ENCODE results near the gene CRB3. TPM values are rescaled to one million over a fixed set of nuclear protein-coding genes. Genes with fewer than 3 reads are reported as not detected.

Gene CRB3
- polyA plus RNA-seq, 6 donors from 2014 or later: 0.88 to 1.6 TPM; not detected in 4

DNA sequence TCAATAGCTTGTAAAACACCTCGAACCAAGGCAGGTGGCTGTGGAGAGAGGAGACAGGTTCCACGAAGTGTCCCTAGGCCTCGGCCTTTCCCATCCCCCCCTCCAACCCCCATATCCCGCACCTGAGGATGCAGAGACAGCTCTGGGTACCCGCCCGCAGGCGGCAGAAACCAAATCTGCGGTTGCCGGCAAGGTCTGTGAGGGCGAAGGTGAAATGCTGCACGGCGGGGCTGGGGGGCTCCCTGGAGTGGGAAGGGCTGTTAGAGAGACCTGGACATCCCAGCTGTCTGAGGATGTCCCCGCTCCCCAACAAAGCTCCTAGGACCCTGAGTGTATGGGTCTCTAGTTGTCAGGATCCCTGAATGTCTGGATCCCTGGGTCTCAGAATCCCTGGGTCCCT, 14.7 kb downstream of the CRB3 start:
- ATAC-seq (ENCODE audit: low read depth in 2 of 2) (no peak), DNase-seq (no peak)
- no peak overlapping the region for H3K4me3 Mint-ChIP-seq
- H3K36me3 Mint-ChIP-seq: no peaks in the 10 kb centered on the region
- no peak overlapping the region for H3K27ac Mint-ChIP-seq
- no peaks in the 10 kb centered on the region for H3K27me3 Mint-ChIP-seq
- H3K4me1 Mint-ChIP-seq: peaks cover 25 to 29% (median 27%) of the 10 kb centered on the region in 3 donors
- H3K9me3 Mint-ChIP-seq: no peaks in the 10 kb centered on the region

- Mint-ChIP-seq H3K9me3 (no peaks in the 10 kb centered on the region), H3K4me1 (peaks cover 25 to 29% (median 27%) of the 10 kb centered on the region in 3 donors), H3K27me3 (no peaks in the 10 kb centered on the region), H3K27ac (peak overlapping the region in 3 of 6 donors; percentile 70 to 98 (median 98)), H3K4me3 (peak overlapping the region; percentile 56 to 99 (median 95)), H3K36me3 (no peaks in the 10 kb centered on the region)
- DNase-seq (no peak), ATAC-seq (ENCODE audit: low read depth in 2 of 2) (no peak)
Measured at GRCh38 chr19:6479836-6480398, 15.8 kb downstream of the CRB3 start.

DNA sequence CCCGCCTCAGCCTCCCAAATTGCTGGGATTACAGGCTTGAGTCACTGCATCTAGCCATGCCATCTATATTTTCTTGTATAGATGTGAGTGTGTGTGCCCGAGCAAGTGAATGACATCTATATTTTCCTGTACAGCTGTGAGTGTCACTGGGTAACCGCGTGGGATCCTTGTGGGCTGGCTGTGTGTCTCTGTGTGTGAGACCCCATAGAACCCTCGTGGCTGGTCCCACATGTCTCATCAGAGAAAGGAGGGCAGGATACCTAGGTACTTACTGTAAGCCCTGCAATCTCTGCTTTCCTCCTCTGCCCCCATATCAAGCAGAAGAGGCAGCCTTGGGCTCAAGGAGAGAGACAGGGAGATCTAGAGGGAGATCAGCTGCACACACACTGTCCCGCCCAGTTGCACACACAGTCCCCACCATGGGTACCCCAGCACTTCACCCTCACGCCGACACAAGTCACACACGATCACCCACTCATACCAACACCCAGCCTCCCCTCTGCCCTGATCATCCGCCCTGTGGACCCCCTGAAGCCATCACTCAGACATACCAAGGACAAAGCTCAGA, 16.9 kb downstream of the CRB3 start:
- no peaks in the 10 kb centered on the region for H3K9me3 Mint-ChIP-seq
- ATAC-seq (ENCODE audit: low read depth in 2 of 2) (peak; percentile 4 to 5), DNase-seq (no peak)
- no peaks in the 10 kb centered on the region for H3K36me3 Mint-ChIP-seq
- peaks cover 25 to 29% (median 27%) of the 10 kb centered on the region in 3 donors for H3K4me1 Mint-ChIP-seq
- peak overlapping the region; percentile 98 to 99 (median 98) for H3K27ac Mint-ChIP-seq
- H3K27me3 Mint-ChIP-seq: no peaks in the 10 kb centered on the region
- peak overlapping the region; percentile 78 to 99 (median 96) for H3K4me3 Mint-ChIP-seq

DNA sequence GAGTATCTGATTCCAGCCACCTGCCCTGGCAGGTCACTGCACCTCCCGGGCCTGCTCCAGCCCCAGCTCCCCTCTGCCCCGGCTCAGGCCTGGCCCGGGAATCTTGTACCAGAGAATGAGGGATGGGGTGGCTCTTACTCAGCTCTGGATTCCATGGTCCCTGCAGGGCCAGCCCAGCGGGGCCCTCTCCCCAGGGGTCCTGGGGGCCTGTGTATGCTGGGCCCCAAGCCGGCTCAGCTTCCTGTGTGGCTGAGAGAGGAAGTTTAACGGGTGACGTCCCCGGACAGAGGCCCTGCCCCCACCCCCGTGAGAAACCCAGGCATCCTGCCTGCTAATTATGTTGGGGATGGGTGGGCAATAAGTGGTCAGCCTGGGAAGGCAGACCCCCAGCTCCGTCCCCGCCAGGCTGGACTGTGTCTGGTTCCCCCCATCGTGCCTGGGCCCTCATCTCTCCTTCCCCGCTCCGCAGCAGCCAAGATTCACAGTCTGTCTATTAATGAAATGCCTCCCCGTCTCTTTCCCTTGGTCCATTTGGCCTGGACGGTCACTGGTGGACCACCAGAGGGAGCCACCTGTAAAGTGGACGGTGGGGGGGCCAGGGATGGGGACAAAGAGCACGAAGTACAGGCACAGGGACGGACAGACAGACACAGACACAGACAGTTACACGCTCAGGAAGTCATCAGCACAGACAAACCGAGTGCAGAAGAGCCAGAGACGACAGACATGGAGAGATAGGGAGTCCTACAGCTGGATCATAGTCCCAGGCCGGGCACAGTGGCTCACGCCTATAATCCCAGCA, 17.7 kb downstream of the CRB3 start, which contains the start of gene DENND1C:
Gene DENND1C, minus strand, starts transcription at position 247 of the 802 bp plus-strand sequence. Its CDS starts 92 bp downstream, at position 155.
- H3K27ac Mint-ChIP-seq: peak within 1 kb of the TSS; percentile 98 to 99 (median 98)
- DNase-seq (peak; percentile 69), ATAC-seq (ENCODE audit: low read depth in 2 of 2) (peak; percentile 98 to 99)
- no peaks in the 10 kb centered on the region for H3K27me3 Mint-ChIP-seq
- H3K4me3 Mint-ChIP-seq: peak within 1 kb of the TSS; percentile 78 to 99 (median 96)
- H3K4me1 Mint-ChIP-seq: peaks cover 25 to 29% (median 27%) of the 10 kb centered on the region in 3 donors
- no peaks in the 10 kb centered on the region for H3K36me3 Mint-ChIP-seq
- H3K9me3 Mint-ChIP-seq: no peaks in the 10 kb centered on the region

GRCh38 chr19:6482343-6482686, 18.2 kb downstream of the CRB3 start:
- Mint-ChIP-seq H3K27ac (peak overlapping the region; percentile 98 to 99 (median 98)), H3K4me1 (peaks cover 25 to 29% (median 27%) of the 10 kb centered on the region in 3 donors), H3K9me3 (no peaks in the 10 kb centered on the region), H3K4me3 (peak overlapping the region; percentile 78 to 99 (median 96)), H3K27me3 (no peaks in the 10 kb centered on the region), H3K36me3 (no peaks in the 10 kb centered on the region)
- no peak for ATAC-seq (ENCODE audit: low read depth in 2 of 2)
- no peak for DNase-seq

DNA sequence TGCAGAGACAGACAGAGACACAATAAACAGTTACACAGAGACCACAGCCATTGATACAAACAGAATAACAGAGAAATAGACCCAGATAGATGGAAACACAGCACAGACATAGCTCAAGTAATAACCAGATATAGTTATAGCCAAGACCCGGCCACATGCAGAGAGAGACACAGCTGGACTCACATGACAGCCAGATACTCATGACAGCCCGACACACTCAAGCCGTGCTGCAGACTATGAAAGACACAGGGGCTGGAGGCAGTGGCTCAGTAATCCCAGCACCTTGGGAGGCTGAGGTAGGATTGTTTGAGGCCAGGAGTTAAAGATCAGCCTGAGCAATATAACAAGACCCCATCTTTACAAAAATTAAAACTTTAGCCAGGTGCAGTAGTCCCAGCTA, 19.2 kb downstream of the CRB3 start:
- DNase-seq (no peak), ATAC-seq (ENCODE audit: low read depth in 2 of 2) (no peak)
- Mint-ChIP-seq H3K27ac (peak overlapping the region in 5 of 6 donors; percentile 56 to 98 (median 86)), H3K9me3 (no peaks in the 10 kb centered on the region), H3K4me1 (peaks cover 25 to 29% (median 27%) of the 10 kb centered on the region in 3 donors), H3K4me3 (peak overlapping the region in 6 of 8 donors; percentile 5 to 77 (median 32)), H3K36me3 (no peaks in the 10 kb centered on the region), H3K27me3 (no peaks in the 10 kb centered on the region)

GRCh38 chr19:6484230-6484629, 20.2 kb downstream of the CRB3 start:
- ATAC-seq (ENCODE audit: low read depth in 2 of 2): no peak
- Mint-ChIP-seq H3K4me3 (peak overlapping the region in 1 of 8 donors; percentile 75), H3K27me3 (no peaks in the 10 kb centered on the region), H3K4me1 (peaks cover 27 to 30% (median 29%) of the 10 kb centered on the region in 3 donors), H3K36me3 (no peaks in the 10 kb centered on the region), H3K27ac (peak overlapping the region in 2 of 6 donors; percentile 61 to 69), H3K9me3 (no peaks in the 10 kb centered on the region)
- DNase-seq: no peak

- no peaks in the 10 kb centered on the region for H3K36me3 Mint-ChIP-seq
- ATAC-seq (ENCODE audit: low read depth in 2 of 2): no peak
- H3K4me1 Mint-ChIP-seq: peaks cover 32% of the 10 kb centered on the region in 3 donors
- DNase-seq: no peak
- no peak overlapping the region for H3K4me3 Mint-ChIP-seq
- no peaks in the 10 kb centered on the region for H3K9me3 Mint-ChIP-seq
- no peak overlapping the region for H3K27ac Mint-ChIP-seq
- no peaks in the 10 kb centered on the region for H3K27me3 Mint-ChIP-seq
Measured at GRCh38 chr19:6484831-6485230, 20.8 kb downstream of the CRB3 start.

DNA sequence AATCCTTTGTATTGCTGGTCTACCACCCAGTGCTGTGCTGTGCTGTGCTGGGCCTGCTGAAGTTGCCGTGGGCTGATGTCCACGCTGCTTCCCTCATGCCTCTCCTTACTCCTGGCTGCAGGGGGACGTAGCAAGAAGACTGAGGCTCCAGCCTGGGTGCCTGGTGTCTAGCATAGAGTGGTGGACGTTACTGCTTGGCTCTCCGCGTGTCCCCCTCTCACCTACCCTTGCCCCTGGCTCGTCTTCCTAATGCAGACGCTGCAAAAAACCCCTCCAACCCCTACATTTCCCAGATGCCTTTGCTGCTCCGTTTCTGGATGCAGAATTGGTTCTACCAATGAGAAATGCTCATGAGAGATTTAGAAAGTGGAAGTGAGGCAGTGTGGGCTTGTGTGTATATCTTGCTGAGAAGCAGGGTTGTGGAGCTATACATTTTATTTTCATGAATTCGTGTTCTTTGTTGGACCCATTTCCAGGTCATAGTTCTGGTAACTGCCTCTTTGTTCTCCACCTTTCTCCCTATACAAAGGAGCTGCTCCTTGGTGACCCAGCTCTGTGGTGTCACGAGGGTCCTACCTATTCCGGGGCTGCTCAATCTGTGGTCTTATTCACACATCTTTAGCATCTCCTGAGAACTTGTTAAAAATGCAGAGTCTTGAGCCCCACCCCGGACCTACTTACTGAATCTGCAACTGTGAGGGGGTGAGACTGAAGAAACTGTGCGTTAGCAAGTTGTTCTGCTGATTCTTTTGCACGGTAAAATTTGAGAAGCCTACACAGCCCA, 25.4 kb downstream of the CRB3 start:
- peaks cover 6 to 10% (median 9%) of the 10 kb centered on the region in 3 donors for H3K4me1 Mint-ChIP-seq
- DNase-seq: no peak
- peaks cover 0 to 9% (median 5%) of the 10 kb centered on the region in 7 donors for H3K9me3 Mint-ChIP-seq
- H3K27ac Mint-ChIP-seq: peak overlapping the region in 5 of 6 donors; percentile 2 to 74 (median 50)
- peak; percentile 67 to 80 for ATAC-seq (ENCODE audit: low read depth in 2 of 2)
- no peaks in the 10 kb centered on the region for H3K36me3 Mint-ChIP-seq
- H3K27me3 Mint-ChIP-seq: no peaks in the 10 kb centered on the region
- H3K4me3 Mint-ChIP-seq: peak overlapping the region; percentile 41 to 79 (median 64)

DNA sequence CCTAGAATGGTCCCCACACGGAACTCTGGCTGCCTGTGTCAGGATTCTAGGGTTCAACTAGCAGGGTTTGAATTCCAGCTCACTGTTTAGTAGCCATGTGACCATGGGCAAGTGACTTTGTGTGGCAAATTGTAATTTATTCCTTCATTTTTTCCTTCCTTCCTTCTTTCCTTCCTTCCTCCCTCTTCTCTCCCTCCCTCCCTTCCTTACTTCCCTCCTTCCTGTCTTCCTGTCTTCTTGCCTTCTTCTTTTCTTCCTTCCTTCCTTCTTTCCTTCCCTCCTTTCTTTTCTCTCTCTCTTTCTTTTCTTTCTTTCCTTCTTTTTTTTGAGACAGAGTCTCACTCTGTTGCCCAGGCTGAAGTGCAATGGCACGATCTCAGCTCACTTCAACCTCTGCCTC, 26.1 kb downstream of the CRB3 start:
- H3K27ac Mint-ChIP-seq: peak overlapping the region in 2 of 6 donors; percentile 2 to 3
- H3K27me3 Mint-ChIP-seq: no peaks in the 10 kb centered on the region
- peak overlapping the region in 6 of 8 donors; percentile 39 to 72 (median 65) for H3K4me3 Mint-ChIP-seq
- H3K4me1 Mint-ChIP-seq: peaks cover 6 to 13% (median 9%) of the 10 kb centered on the region in 3 donors
- ATAC-seq (ENCODE audit: low read depth in 2 of 2) (no peak), DNase-seq (no peak)
- H3K9me3 Mint-ChIP-seq: peaks cover 0 to 9% (median 5%) of the 10 kb centered on the region in 7 donors
- no peaks in the 10 kb centered on the region for H3K36me3 Mint-ChIP-seq

- Mint-ChIP-seq H3K27me3 (no peaks in the 10 kb centered on the region), H3K4me3 (no peak overlapping the region), H3K36me3 (no peaks in the 10 kb centered on the region), H3K9me3 (peaks cover 0 to 9% (median 5%) of the 10 kb centered on the region in 7 donors), H3K4me1 (peaks cover 6 to 13% (median 9%) of the 10 kb centered on the region in 3 donors), H3K27ac (peak overlapping the region in 1 of 6 donors; percentile 76)
- ATAC-seq (ENCODE audit: low read depth in 2 of 2): no peak
- DNase-seq: no peak
Measured at GRCh38 chr19:6491802-6492592, 27.9 kb downstream of the CRB3 start.

- Mint-ChIP-seq H3K27ac (peak overlapping the region in 1 of 6 donors; percentile 12), H3K27me3 (peaks cover 0 to 4% (median 0%) of the 10 kb centered on the region in 3 donors), H3K9me3 (peaks cover 0 to 9% (median 5%) of the 10 kb centered on the region in 7 donors), H3K36me3 (no peaks in the 10 kb centered on the region), H3K4me3 (no peak overlapping the region), H3K4me1 (peaks cover 2 to 10% (median 4%) of the 10 kb centered on the region in 3 donors)
- no peak for ATAC-seq (ENCODE audit: low read depth in 2 of 2)
- no peak for DNase-seq
Measured at GRCh38 chr19:6494438-6495036, 30.5 kb downstream of the CRB3 start.

Data from naive B cell (primary cell).